GM23338 (cell line): ENCODE measurements around the gene STYK1. TPM values are rescaled to one million over a fixed set of nuclear protein-coding genes. Genes with fewer than 3 reads are reported as not detected.

ENCODE experiments used
- ATAC-seq: fragments of 200-7000 bp; cut with Tn5 transposase; 3 replicates; pipeline ENCODE4 v1.9.1; 2020
- DNase-seq: peaks from one replicate; pipeline ENCODE4 v3.0.0-alpha.2; 2015; ENCODE audit warnings: low spot score
- H2AFZ ChIP-seq: fragments of 200-600 bp; sonication (generic); 2 replicates; pipeline ENCODE4 v1.8.0; 2016; ENCODE audit warnings: antibody characterized with exemption, mild to moderate bottlenecking, moderate library complexity
- H3F3A ChIP-seq: fragments of 200-600 bp; sonication (generic); replicated peaks from 2 replicates; pipeline ENCODE4 v1.8.0; 2017; ENCODE audit warnings: antibody characterized with exemption, mixed run types, low read depth
- H3K27ac ChIP-seq: fragments of 200-600 bp; sonication (generic); 2 replicates; pipeline ENCODE4 v1.6.1; 2016; ENCODE audit warnings: low read depth
- H3K27me3 ChIP-seq: fragments of 200-600 bp; sonication (generic); 2 replicates; pipeline ENCODE4 v1.8.0; 2016; ENCODE audit warnings: mild to moderate bottlenecking, mixed run types, moderate library complexity; ENCODE audit not compliant: insufficient read depth
- H3K36me3 ChIP-seq: fragments of 200-600 bp; sonication (generic); 2 replicates; pipeline ENCODE4 v1.8.0; 2016; ENCODE audit warnings: mild to moderate bottlenecking; ENCODE audit not compliant: insufficient read depth
- H3K4me1 ChIP-seq: fragments of 200-600 bp; sonication (generic); 2 replicates; pipeline ENCODE4 v1.8.0; 2016; ENCODE audit warnings: mild to moderate bottlenecking, moderate library complexity; ENCODE audit not compliant: insufficient read depth
- H3K4me2 ChIP-seq: fragments of 200-600 bp; sonication (generic); 2 replicates; pipeline ENCODE4 v1.7.1; 2017; ENCODE audit warnings: mixed run types
- H3K4me3 ChIP-seq: fragments of 200-600 bp; sonication (generic); 2 replicates; pipeline ENCODE4 v1.6.1; 2016; ENCODE audit warnings: mixed run types
- H3K79me2 ChIP-seq: fragments of 200-600 bp; sonication (generic); replicated peaks from 2 replicates; pipeline ENCODE4 v1.8.0; 2017; ENCODE audit warnings: mild to moderate bottlenecking; ENCODE audit not compliant: insufficient read depth
- H3K9me2 ChIP-seq: fragments of 200-600 bp; sonication (generic); 2 replicates; pipeline ENCODE4 v1.8.0; 2017; ENCODE audit not compliant: insufficient read depth
- H4K20me1 ChIP-seq: fragments of 200-600 bp; sonication (generic); replicated peaks from 2 replicates; pipeline ENCODE4 v1.8.0; 2017; ENCODE audit warnings: mild to moderate bottlenecking; ENCODE audit not compliant: insufficient read depth
- H3K27ac Mint-ChIP-seq: 2 replicates; pipeline ENCODE4 v1.8.0; 2020; ENCODE audit warnings: inconsistent platforms, mild to moderate bottlenecking, moderate library complexity, mixed read lengths
- H3K27me3 Mint-ChIP-seq: 3 replicates; pipeline ENCODE4 v1.8.0; 2022; ENCODE audit warnings: low read depth, mild to moderate bottlenecking, moderate library complexity, mixed read lengths, inconsistent platforms; ENCODE audit not compliant: insufficient read depth, poor library complexity
- H3K36me3 Mint-ChIP-seq: 3 replicates; pipeline ENCODE4 v1.8.0; 2021; ENCODE audit warnings: low read depth, mild to moderate bottlenecking, inconsistent platforms, moderate library complexity, mixed read lengths
- H3K4me1 Mint-ChIP-seq: 3 replicates; pipeline ENCODE4 v1.8.0; 2020; ENCODE audit warnings: mild to moderate bottlenecking, inconsistent platforms, mixed read lengths
- H3K4me3 Mint-ChIP-seq: 3 replicates; pipeline ENCODE4 v1.8.0; 2021; ENCODE audit warnings: moderate library complexity, mild to moderate bottlenecking, inconsistent platforms, mixed read lengths
- H3K9me3 Mint-ChIP-seq: 3 replicates; pipeline ENCODE4 v1.8.0; 2020; ENCODE audit warnings: moderate library complexity, mild to moderate bottlenecking, inconsistent platforms, mixed read lengths
- CREB1 ChIP-seq: fragments of 250-450 bp; sonication (Bioruptor Pico); IDR thresholded peaks from 2 replicates; pipeline ENCODE4 v1.5.0; 2020; ENCODE audit warnings: low read depth, mild to moderate bottlenecking, moderate library complexity
- CTCF ChIP-seq, 2 experiments: fragments of 200-600 bp in 1 of 2; sonication (generic) in 1 of 2; conservative IDR thresholded peaks; 2 replicates each; pipeline versions ENCODE4 v1.5.1 to v1.6.1; 2016 to 2017; ENCODE audit warnings: antibody characterized with exemption in 2 of 2, low read depth in 2 of 2, mild to moderate bottlenecking in 2 of 2, moderate library complexity in 1 of 2
- EZH2 ChIP-seq: fragments of 200-600 bp; sonication (generic); IDR thresholded peaks from one replicate; pipeline ENCODE4 v1.8.0; 2017; ENCODE audit warnings: antibody characterized with exemption, mild to moderate bottlenecking, low read depth; ENCODE audit not compliant: unreplicated experiment
- EZH2phosphoT487 ChIP-seq: fragments of 200-600 bp; sonication (generic); IDR thresholded peaks from one replicate; pipeline ENCODE4 v1.8.1; 2018; ENCODE audit warnings: antibody characterized with exemption; ENCODE audit not compliant: unreplicated experiment
- JUNB ChIP-seq: IDR thresholded peaks from one replicate; pipeline ENCODE4 v1.6.1; 2016; ENCODE audit warnings: antibody characterized with exemption; ENCODE audit not compliant: unreplicated experiment
- NANOG ChIP-seq: IDR thresholded peaks from 2 replicates; pipeline ENCODE4 v1.6.1; 2016; ENCODE audit warnings: antibody characterized with exemption, borderline replicate concordance
- POLR2AphosphoS5 ChIP-seq: IDR thresholded peaks from 2 replicates; pipeline ENCODE4 v1.6.1; 2016; ENCODE audit warnings: antibody characterized with exemption, low read depth
- STAT1 ChIP-seq: IDR thresholded peaks from one replicate; pipeline ENCODE4 v1.6.1; 2016; ENCODE audit warnings: antibody characterized with exemption; ENCODE audit not compliant: unreplicated experiment
- ZNF114 ChIP-seq: fragments of 250-450 bp; sonication (Bioruptor Pico); IDR thresholded peaks from 2 replicates; pipeline ENCODE4 v1.5.0; 2020; ENCODE audit warnings: mild to moderate bottlenecking, moderate library complexity
- ZNF331 ChIP-seq: fragments of 250-450 bp; sonication (Bioruptor Pico); IDR thresholded peaks from 2 replicates; pipeline ENCODE4 v1.5.0; 2020; ENCODE audit warnings: low read depth, mild to moderate bottlenecking, moderate library complexity
- ZNF462 ChIP-seq: fragments of 250-450 bp; sonication (Bioruptor Pico); IDR thresholded peaks from 2 replicates; pipeline ENCODE4 v1.5.0; 2020; ENCODE audit warnings: mild to moderate bottlenecking, moderate library complexity
- polyA plus RNA-seq: library from polyadenylated mRNA; unstranded; fragments of >200 nt; fragmentation: Nextera tagmentation; extraction: Ambion mirVana; gene quantifications from 2 replicates; pipeline ENCODE4 v1.2.1, GENCODE V29; 2016
- total RNA-seq: library from RNA; depleted of rRNA; stranded (reverse); fragments of >200 nt; shearing (Covaris generic); gene quantifications from 2 replicates; pipeline ENCODE4 v1.2.3, GENCODE V29; 2014
- TF ChIP-seq, protein P1 (sequence below): IDR thresholded peaks from 2 replicates; pipeline ENCODE4 v1.6.1; 2016; ENCODE audit warnings: antibody characterized with exemption
- TF ChIP-seq, protein P2 (sequence below): IDR thresholded peaks from one replicate; pipeline ENCODE4 v1.6.1; 2018; ENCODE audit warnings: antibody characterized with exemption; ENCODE audit not compliant: unreplicated experiment

Gene STYK1
- total and polyA plus RNA-seq, 2 experiments from 2014 or later: 1.2 to 1.8 TPM

DNA sequence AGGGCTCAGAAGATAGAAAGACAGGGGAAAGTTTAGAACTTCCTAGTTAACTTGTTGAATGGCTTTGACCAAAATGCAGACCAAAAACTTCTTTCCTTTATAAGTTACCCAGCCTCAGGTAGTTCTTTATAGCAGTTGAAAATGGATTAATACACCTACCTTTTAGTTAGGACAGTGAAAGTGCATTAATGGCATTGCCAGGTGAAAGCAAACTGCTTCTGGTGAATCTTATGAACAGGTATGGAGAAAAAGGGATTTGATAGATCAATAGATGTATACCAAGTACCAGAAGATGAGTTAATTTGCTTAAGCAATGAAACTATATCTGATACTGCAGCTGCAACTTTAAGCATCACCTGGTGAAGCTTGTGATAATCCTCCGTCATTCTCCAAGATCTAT lies 14.2 kb upstream of the STYK1 start:
- ATAC-seq (no peak), DNase-seq (no peak)
- H3K27me3 ChIP-seq: no peaks in the 10 kb centered on the region
- H3K9me2 ChIP-seq: peaks cover 5% of the 10 kb centered on the region; the same call in 1 of the 2 replicates
- no peak overlapping the region for H2AFZ ChIP-seq
- no peaks in the 10 kb centered on the region for H3K36me3 ChIP-seq
- Mint-ChIP-seq H3K36me3 (no peaks in the 10 kb centered on the region), H3K27ac (no peak overlapping the region), H3K9me3 (no peaks in the 10 kb centered on the region; the same call in 2 of the 3 replicates), H3K4me3 (no peak overlapping the region), H3K4me1 (peaks cover 2% of the 10 kb centered on the region; the same call in 2 of the 3 replicates), H3K27me3 (no peaks in the 10 kb centered on the region)
- 0 out of 2 replicates have a peak, but pooled peaks cover 3% of the 10 kb centered on the region for H4K20me1 ChIP-seq
- no peak overlapping the region for H3K27ac ChIP-seq
- TF ChIP-seq POLR2AphosphoS5: no peak
- TF ChIP-seq, protein P1, sequence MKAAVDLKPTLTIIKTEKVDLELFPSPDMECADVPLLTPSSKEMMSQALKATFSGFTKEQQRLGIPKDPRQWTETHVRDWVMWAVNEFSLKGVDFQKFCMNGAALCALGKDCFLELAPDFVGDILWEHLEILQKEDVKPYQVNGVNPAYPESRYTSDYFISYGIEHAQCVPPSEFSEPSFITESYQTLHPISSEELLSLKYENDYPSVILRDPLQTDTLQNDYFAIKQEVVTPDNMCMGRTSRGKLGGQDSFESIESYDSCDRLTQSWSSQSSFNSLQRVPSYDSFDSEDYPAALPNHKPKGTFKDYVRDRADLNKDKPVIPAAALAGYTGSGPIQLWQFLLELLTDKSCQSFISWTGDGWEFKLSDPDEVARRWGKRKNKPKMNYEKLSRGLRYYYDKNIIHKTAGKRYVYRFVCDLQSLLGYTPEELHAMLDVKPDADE: no peak
- TF ChIP-seq, protein P2, sequence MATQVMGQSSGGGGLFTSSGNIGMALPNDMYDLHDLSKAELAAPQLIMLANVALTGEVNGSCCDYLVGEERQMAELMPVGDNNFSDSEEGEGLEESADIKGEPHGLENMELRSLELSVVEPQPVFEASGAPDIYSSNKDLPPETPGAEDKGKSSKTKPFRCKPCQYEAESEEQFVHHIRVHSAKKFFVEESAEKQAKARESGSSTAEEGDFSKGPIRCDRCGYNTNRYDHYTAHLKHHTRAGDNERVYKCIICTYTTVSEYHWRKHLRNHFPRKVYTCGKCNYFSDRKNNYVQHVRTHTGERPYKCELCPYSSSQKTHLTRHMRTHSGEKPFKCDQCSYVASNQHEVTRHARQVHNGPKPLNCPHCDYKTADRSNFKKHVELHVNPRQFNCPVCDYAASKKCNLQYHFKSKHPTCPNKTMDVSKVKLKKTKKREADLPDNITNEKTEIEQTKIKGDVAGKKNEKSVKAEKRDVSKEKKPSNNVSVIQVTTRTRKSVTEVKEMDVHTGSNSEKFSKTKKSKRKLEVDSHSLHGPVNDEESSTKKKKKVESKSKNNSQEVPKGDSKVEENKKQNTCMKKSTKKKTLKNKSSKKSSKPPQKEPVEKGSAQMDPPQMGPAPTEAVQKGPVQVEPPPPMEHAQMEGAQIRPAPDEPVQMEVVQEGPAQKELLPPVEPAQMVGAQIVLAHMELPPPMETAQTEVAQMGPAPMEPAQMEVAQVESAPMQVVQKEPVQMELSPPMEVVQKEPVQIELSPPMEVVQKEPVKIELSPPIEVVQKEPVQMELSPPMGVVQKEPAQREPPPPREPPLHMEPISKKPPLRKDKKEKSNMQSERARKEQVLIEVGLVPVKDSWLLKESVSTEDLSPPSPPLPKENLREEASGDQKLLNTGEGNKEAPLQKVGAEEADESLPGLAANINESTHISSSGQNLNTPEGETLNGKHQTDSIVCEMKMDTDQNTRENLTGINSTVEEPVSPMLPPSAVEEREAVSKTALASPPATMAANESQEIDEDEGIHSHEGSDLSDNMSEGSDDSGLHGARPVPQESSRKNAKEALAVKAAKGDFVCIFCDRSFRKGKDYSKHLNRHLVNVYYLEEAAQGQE: no peak
- no peak for TF ChIP-seq EZH2
- no peak for TF ChIP-seq STAT1
- no peak for TF ChIP-seq CTCF (conservative IDR thresholded peaks at IDR 0.05; ENCODE audit: low read depth in 2 of 2)
- no peak for TF ChIP-seq ZNF114
- TF ChIP-seq NANOG: no peak
- TF ChIP-seq CREB1 (CRISPR knock-in tag): no peak
- no peak for TF ChIP-seq ZNF331 (CRISPR knock-in tag)
- no peak for TF ChIP-seq EZH2phosphoT487
- no peak for TF ChIP-seq JUNB
- no peak for TF ChIP-seq ZNF462 (CRISPR knock-in tag)
- H3K4me3 ChIP-seq: no peak overlapping the region
- H3F3A ChIP-seq: no peaks in the 10 kb centered on the region
- no peak overlapping the region for H3K4me2 ChIP-seq
- H3K79me2 ChIP-seq: no peaks in the 10 kb centered on the region
- H3K4me1 ChIP-seq: no peaks in the 10 kb centered on the region
